ENCODE results near the gene MGAT3.

GRCh38 chr22:39476664-39477063 is 19.9 kb downstream of the MGAT3 start:
- TF ChIP-seq PRMT3 (CRISPR knock-in tag; IDR thresholded peaks at IDR 0.05; ENCODE audit: borderline replicate concordance, low read depth) (no peak), ATF3 (CRISPR knock-in tag; IDR thresholded peaks at IDR 0.05) (no peak), ZNF674 (CRISPR knock-in tag; IDR thresholded peaks at IDR 0.05; ENCODE audit: low read depth) (no peak), MIXL1 (CRISPR knock-in tag; IDR thresholded peaks at IDR 0.05) (no peak), USF2 (IDR thresholded peaks at IDR 0.05; ENCODE audit: low read depth, low read length) (no peak), USF2 (CRISPR knock-in tag; IDR thresholded peaks at IDR 0.05; ENCODE audit: borderline replicate concordance) (no peak), POLR2AphosphoS5 (IDR thresholded peaks at IDR 0.05; ENCODE audit: low read depth, low read length) (no peak)
